Skin of body (tissue), 2 donors: ENCODE results near the gene GDPD1. TPM values are rescaled to one million over a fixed set of nuclear protein-coding genes. Genes with fewer than 3 reads are reported as not detected.
"Not testable (repeated sequence)": the region's sequence is repeated elsewhere in the genome, so short reads cannot be mapped to it uniquely, and the experiment has no call there.

Experiments
- DNase-seq: peaks from one replicate; lab custom pipeline; 2025; lab: John Stamatoyannopoulos, UW
- total RNA-seq: library from RNA; depleted of rRNA; stranded (reverse); fragments of >200 nt; gene quantifications from one replicate; pipeline ENCODE4 v1.2.3, GENCODE V29; 2014

GDPD1 gene
- total RNA-seq, 1 donor from 2014 or later, result 2.7 TPM

- DNase-seq, result no peak
These were observed 23.8 kb downstream of the GDPD1 start for GRCh38 chr17:59244081-59244480.

DNA sequence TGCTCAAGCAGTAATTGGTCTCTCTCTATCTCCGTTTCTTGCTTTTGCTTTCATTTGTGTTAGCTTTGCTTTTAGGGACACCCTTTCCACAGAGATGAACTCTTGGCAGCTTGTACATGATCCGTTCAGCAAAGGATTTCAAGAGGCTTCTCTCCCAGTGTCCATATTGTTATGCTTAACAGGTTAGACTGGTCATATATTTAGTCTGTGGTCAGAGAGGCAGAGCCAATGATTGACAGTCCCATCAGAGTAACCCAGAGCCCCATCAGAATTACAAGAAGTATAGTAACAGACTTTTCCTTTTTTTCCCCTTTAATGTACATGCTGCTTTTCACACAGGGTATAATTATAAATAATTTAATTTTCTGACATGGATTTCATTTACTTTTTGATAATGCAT is 34.4 kb downstream of the GDPD1 start:
- DNase-seq, result no peak

DNA sequence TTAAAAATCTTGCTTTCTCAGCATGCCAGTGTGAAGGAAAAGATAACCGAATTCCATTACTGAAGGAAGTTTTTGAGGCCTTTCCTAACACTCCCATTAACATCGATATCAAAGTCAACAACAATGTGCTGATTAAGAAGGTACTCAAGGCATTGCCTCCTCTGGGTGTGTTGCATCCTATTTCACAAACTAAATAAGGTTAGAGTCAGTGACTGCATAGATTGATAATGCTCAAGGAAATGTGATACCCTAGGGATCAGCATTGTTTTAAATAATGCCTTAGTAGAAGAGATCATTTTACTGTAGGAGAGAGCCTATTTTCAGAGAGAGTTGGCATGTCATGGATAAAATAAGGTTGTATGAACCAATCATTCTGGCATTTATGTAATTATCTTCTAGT is 36.8 kb downstream of the GDPD1 start:
- no peak for DNase-seq

- no peak for DNase-seq
These were observed 40.4 kb downstream of the GDPD1 start for GRCh38 chr17:59260722-59261121.

- DNase-seq, result no peak
These were observed 46.4 kb downstream of the GDPD1 start for GRCh38 chr17:59266745-59267144.

- DNase-seq, result no peak
These were observed 47.5 kb downstream of the GDPD1 start for GRCh38 chr17:59267776-59268175.

- DNase-seq, result no peak
These were observed 55.3 kb downstream of the GDPD1 start for GRCh38 chr17:59275618-59276017.

GRCh38 chr17:59277031-59277430 is 56.7 kb downstream of the GDPD1 start:
- no peak for DNase-seq

DNA sequence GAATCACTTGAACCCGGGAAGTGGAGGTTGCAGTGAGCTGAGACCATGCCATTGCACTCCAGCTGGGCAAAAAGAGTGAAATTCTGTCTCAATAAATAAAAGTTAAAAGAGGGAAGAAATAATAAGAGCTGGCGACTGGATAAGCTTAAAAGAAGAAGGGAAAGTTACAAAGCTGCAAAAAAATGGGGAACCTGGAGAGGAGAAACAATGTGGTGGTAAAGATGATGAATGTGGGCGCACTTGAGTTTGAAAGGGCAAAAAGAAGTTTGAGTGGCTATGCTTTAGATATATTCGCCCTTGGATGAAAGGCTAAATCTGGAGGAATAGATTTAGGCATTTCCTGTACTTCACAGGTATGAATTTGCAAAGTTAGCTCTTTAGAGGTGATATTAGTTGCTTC is 58.1 kb downstream of the GDPD1 start:
- DNase-seq, result no peak

- no peak for DNase-seq
These were observed 64.0 kb downstream of the GDPD1 start for GRCh38 chr17:59284317-59284716.

DNA sequence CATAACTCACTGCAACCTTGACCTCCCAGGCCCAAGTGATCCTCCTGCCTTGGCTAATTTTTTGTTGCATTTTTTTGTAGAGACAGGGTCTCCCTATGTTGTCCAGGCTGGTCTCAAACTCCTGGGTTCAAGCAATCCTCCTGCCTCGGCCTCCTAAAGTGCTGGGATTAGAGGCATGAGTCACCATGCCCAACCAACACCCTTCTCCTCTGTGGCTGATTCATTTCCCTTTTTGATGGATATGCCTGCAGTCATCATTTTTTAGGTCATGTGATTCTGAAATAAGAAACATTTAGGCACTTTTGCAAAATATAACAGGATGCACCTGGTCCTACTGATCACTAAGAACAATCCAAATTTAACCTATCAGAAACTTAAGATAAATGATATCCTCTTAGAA is 67.1 kb downstream of the GDPD1 start:
- DNase-seq, result no peak

GRCh38 chr17:59287891-59288290 is 67.6 kb downstream of the GDPD1 start:
- no peak for DNase-seq

- DNase-seq, result no peak
These were observed 69.6 kb downstream of the GDPD1 start for GRCh38 chr17:59289981-59290301.

- DNase-seq, result not testable (repeated sequence)
These were observed 70.1 kb downstream of the GDPD1 start for GRCh38 chr17:59290302-59290998.

- DNase-seq, result no peak
These were observed 71.8 kb downstream of the GDPD1 start for GRCh38 chr17:59292174-59292523.

DNA sequence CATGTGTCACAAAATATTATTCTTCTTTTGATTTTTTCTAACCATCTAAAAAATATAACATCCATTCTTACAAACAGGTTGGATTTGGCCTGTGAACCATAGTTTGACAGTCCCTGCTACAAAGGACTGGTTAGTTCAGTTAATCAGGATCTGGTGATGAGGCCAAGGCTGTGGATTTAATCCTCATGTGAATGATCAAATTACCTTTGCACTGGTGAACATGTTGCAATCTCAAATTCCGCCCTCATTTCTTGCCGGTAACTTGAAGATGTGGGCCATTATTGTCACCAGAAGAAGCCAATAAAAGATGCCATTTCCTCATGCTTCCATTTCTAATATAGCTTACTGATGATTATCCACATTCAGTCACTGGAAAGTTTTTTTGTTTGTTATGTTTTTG is 75.9 kb downstream of the GDPD1 start:
- no peak for DNase-seq

- peak; percentile 24 for DNase-seq
These were observed 78.2 kb downstream of the GDPD1 start for GRCh38 chr17:59298521-59298920.

- DNase-seq, result no peak
These were observed 79.2 kb downstream of the GDPD1 start for GRCh38 chr17:59299400-59300092.

GRCh38 chr17:59300941-59301340 is 80.6 kb downstream of the GDPD1 start:
- DNase-seq, result no peak

DNA sequence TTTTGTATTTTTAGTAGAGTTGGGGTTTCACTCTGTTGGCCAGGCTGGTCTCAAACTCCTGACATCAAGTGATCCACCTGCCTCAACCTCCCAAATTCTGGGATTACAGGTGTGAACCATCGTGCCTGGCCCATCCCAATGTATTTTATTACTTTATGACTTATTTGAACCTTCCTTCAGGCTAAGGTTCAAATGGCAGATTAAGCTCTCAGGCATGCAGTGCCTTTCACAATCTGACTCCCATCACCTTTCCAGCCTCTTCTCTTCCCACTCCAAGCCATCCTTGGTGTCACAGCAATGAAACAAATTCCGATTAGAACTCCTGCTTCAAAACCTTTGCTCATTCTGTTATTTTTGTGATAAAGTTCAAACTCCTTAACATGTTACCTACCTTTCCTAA is 84.5 kb downstream of the GDPD1 start:
- no peak for DNase-seq

- no peak for DNase-seq
These were observed 90.1 kb downstream of the GDPD1 start for GRCh38 chr17:59310263-59310920.

- peak; percentile 50 for DNase-seq
These were observed 90.7 kb downstream of the GDPD1 start for GRCh38 chr17:59311051-59311468.

GRCh38 chr17:59311521-59311920 is 91.2 kb downstream of the GDPD1 start:
- DNase-seq, result not testable (repeated sequence)
